D341Med (cell line): ENCODE results near the gene MAML3.
"Not testable (repeated sequence)": the region's sequence is repeated elsewhere in the genome, so short reads cannot be mapped to it uniquely, and the experiment has no call there.

Experiments used
- DNase-seq: peaks from one replicate; pipeline ENCODE4 v3.0.0; 2012; ENCODE audit warnings: low spot score

Gene MAML3

GRCh38 chr4:139961344-139961946 is 192.5 kb downstream of the MAML3 start:
- no peak for DNase-seq

- DNase-seq: no peak
Measured at GRCh38 chr4:139959396-139959795, 194.6 kb downstream of the MAML3 start.

DNA sequence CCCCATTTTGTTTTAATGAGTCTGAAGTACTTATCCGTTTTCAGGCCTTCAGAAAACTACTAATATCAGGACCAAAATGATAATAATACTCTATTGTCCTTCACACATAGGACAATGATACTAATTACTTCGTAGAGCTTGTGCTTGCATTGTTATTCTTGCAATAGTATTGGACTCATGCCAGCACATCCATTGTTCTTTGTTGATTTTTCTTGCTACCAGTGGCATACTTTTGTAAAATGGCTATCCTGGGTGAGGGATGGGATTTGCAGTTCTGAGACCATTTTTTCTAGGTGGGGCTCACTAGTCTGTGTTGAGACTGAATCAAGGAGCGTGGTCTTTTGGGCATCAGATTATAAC is 195.3 kb downstream of the MAML3 start:
- no peak for DNase-seq

DNA sequence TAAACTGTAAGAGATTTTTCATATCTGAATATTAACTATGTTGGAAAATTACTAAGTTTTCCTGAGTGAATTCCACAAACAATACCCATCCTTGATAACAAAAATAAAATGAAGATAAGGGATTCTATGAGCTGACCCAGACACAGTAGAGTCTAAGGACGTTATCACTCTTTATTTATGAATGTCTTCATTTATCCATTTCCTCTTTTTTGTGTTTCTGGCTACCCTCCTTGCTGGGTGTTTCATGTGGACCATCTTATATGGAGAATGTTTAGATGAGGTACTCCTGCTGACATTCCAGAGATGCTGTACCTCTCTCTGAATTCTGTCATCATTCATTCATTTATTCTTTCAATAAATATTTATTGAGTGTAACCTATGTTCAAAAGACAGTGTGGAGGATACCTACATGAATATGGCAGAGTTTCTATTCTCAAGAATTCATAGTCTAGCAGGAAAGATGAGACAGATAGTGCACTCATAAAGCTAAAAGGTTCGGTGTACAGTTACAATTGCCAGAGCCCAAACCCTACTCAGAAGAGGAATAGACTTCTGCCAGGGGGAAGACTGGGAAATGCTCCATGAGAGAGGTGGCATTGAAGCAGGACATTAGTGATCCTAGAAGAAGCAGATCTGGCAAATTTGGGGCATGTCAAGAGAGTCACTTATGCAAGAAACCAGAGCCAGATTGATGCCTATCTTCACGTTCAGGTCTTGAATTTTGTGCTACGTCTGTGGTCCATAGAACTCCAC is 195.8 kb downstream of the MAML3 start:
- DNase-seq: no peak

DNA sequence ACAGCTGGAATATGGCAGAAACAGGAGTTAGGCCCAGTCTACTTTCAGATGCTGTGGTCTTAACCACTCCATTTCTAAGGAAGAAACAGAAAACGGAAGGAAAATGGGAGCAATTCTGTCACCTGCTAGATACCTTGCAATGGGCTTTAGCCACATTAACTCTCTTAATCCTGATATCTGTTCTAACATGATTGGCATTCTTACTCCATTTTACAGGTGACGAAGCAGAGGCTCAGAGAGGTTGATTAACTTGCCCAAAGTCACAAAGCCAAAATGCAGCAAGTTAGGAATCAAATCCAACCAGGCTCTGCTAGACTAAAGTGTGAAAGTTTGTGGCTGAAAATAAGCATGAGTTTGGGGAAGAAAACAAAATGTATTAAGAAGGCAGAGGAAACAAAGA is 196.9 kb downstream of the MAML3 start:
- no peak for DNase-seq

DNA sequence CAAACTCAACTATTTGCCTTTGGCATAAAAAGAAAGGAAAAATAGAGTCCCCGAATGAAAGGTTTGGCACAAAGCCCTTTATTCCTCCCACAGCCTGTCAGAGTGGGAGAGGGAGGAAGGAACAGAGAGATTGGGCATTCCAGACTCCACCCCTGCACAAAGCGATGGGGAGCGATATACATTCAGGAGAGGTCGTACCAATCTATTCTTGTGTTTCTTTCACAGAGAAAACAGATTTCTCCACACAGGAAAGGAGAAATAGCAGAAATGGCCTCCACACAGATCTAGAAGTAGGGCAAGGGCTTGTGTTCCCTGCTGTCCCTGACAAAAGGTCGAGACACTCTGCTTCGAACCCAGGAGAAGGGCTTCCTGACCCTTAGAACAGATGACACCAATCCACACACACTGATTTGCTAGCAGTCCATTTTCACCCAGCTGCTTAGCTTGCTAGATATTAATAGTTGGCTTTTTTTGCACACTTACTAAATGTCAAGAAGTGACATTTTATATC is 197.4 kb downstream of the MAML3 start:
- no peak for DNase-seq

DNA sequence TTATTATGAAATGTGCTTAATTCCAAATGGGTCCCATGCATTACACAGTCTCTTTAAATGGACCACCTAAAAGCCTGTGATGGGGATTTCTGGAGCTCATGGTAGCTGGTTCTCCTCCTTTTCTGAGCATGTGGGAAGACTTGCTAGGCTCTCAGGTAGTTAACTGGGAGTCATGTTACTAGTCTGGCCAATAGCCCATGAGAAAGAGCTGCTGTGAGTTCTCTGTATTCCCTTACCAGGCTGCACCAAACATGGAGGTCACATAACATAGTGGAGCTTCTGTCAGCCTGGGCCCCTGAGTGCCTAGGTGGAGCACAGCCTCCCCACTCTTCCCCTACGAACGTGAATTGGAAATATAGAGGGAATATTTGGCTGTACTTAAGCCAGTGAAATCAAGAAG is 198.4 kb downstream of the MAML3 start:
- DNase-seq: no peak

DNA sequence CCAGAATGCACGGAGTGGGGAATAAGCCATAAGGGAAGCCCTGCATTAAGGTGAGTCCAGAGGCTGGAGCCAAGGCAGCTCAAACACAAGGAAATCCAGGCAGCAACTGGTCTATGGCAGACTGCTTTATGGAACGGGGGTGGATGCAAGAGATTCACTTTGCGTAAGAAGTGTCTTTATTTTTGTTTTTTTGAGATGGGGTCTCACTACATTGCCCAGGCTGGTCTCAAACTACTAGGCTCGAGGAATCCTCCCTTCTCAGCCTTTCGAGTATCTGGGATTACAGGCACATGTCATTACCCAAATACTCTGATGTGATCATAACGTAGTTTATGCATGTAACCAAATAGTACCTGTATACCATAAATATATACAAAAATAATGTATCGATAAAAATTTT is 199.5 kb downstream of the MAML3 start:
- DNase-seq: no peak

GRCh38 chr4:139951021-139951420 is 203.0 kb downstream of the MAML3 start:
- no peak for DNase-seq

DNA sequence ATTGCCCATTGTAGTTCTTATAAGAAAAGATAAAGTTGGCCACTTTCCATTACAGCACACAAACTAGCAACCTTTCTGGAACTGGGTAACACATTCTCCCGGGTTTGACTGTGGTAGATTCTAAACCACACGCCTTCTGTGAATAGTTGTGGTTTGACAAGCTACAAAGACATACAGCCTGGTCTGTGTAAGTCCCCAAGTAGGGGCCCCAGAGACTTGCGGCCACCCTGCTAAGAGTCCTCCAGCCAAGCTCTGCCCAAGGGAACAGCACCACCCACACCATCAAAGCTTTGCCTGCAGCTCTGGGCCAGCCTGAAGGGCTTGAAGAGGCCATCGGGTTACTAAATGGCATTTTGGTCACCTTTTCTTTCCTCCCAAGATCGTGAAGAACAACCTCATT is 203.4 kb downstream of the MAML3 start:
- DNase-seq: no peak

DNA sequence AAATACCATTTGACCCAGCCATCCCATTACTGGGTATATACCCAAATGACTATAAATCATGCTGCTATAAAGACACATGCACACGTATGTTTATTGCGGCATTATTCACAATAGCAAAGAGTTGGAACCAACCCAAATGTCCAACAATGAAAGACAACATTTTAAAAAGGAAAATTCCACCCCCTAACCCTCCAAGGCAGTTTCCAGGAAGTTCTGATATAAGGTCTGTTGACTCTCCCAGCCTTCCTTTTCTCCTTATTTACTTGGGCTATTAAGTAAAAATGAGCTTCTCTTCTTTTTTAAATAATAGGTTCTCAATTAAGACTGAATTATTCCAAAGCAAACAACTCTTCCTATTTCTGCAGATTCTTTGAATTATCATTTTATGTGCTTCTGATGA is 209.1 kb downstream of the MAML3 start:
- DNase-seq: not testable (repeated sequence)

DNA sequence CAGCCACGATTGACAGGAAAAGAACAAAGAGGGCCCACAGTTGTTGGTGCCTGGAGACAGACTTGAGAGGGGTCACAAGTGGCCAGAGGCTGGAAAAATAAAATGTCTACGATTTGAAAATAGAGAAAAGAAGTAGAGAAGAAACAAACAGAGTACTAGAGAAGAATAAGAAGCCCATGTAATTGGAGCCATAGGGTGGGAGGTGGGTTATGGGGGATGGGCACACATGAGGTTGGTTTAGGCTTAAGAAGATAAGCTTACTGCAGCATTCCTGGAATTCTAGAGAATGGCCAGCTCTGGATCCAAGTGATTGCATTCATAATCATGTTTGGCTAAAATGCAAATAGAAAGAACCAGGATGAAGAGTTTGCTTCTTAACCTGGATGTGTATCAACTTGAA is 210.7 kb downstream of the MAML3 start:
- no peak for DNase-seq

DNA sequence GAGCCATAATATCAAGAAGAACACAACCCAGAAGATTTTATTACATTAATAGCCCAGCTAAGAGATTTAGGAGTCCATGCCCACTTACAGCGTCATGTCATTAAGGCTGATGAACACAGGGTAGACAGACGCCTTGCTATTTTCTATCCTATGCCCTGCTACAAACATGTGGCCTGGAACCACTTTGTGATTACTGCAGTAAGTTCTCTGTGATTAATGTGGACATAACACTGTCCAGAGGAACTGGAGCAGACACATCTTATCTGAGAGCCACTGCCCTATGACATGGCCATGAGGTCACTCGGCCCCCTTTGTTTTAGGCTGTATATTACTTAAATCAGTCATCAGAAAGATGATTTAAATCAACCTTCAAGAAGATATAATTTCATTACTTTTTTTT is 211.7 kb downstream of the MAML3 start:
- no peak for DNase-seq

DNA sequence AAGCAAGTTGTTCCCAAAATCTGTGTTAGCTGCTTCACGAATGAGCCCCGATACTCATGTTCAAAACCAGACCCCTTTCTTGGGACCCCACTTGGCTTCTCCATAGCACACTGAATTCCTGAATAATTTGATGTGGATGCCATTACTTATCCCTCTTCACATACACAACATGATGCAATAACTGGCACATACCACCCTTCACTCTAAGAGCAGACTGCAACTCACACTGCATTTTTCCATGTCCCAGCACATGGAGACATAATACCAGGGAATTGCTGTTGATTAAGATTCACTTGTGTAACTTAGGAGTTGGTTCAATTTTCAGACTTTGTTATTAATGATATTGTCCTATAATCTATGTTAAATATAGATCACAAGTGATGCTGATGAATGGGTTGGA is 213.4 kb downstream of the MAML3 start:
- no peak for DNase-seq

- no peak for DNase-seq
Measured at GRCh38 chr4:139938414-139938813, 215.6 kb downstream of the MAML3 start.

GRCh38 chr4:139935911-139936310 is 218.1 kb downstream of the MAML3 start:
- no peak for DNase-seq

- DNase-seq: no peak
Measured at GRCh38 chr4:139934708-139935195, 219.2 kb downstream of the MAML3 start.

DNA sequence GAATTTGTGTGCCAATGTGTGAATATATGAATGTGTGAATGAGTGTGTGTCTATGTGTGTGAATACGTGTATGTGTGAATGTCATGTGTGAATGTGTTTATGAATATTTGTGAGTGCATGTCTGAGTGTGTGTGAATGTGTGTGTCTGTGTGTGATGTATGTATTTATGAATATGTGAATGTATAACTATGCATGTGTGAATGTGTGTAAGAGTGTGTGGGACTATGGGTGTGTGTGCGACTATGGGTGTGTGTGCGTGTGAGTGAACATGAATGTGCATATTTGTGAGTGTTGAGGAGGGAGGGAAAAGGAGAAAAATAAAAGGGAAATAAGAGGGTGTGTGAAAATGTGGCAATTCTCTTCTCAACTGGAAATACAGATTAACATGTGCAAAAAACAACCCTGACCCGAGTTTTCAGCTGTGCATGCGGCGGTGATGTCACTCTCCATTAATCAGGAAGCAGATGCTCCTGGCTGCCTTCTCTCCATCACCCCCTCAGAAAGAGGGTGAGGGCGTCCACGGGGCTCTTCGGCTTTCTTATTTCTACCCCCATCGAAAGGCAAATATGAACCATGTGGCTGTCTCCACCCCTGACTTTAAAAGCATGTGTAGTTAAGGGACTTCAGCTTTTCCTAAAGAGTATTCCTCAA is 219.8 kb downstream of the MAML3 start:
- DNase-seq: no peak

DNA sequence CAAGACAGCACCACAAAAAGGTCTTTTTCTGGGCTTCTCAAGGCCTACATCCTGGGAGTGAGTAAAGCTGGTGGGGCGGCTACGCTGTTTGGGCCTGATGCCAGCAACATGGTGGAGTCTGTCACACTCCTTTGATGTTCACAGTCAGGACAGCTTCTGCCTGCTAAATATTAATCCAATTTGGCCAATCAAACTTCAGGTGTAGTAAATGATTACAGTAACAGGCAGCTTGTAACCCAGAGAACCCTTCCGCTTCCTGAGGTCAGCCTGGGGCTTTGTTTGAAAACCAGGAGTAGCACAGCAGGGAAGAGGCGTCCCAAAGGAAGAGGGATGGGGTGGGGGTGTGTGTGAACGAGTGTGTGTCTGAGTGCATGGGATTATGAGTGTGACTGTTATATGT is 220.4 kb downstream of the MAML3 start:
- no peak for DNase-seq

GRCh38 chr4:139933104-139933503 is 220.9 kb downstream of the MAML3 start:
- DNase-seq: no peak

- DNase-seq: no peak
Measured at GRCh38 chr4:139924782-139925181, 229.2 kb downstream of the MAML3 start.

- DNase-seq: no peak
Measured at GRCh38 chr4:139922406-139923024, 231.5 kb downstream of the MAML3 start.
